ENCODE results near the gene NOTCH3.

The NOTCH3 gene

GRCh38 chr19:15238639-15239155 is 37.9 kb upstream of the NOTCH3 start:
- TF ChIP-seq CTCF (IDR thresholded peaks at IDR 0.05; ENCODE audit: insufficient read depth, low read length, missing control alignments) = no peak
- no peak overlapping the region for H3K4me3 ChIP-seq (ENCODE audit: low read depth, low read length)
- CTCF ChIA-PET = interaction anchor here (1.0 to 3.2 kb wide), 2 partner anchors 10 to 12 kb away, joined by 4 to 21 read pairs; no protein-coding TSS in a partner anchor
- POLR2A ChIA-PET = no interaction called here
- DNase-seq (ENCODE audit: low read depth, low spot score) = no peak

GRCh38 chr19:15237759-15238638 is 37.2 kb upstream of the NOTCH3 start:
- TF ChIP-seq CTCF (IDR thresholded peaks at IDR 0.05; ENCODE audit: insufficient read depth, low read length, missing control alignments) = no peak
- CTCF ChIA-PET = interaction anchor here (1.0 to 3.2 kb wide), 2 partner anchors 9 to 13 kb away, joined by 4 to 21 read pairs; no protein-coding TSS in a partner anchor
- H3K4me3 ChIP-seq (ENCODE audit: low read depth, low read length) = no peak overlapping the region
- DNase-seq (ENCODE audit: low read depth, low spot score) = no peak
- POLR2A ChIA-PET = no interaction called here

- no peak for DNase-seq (ENCODE audit: low read depth, low spot score)
- H3K4me3 ChIP-seq (ENCODE audit: low read depth, low read length) = no peak overlapping the region
- POLR2A ChIA-PET = no interaction called here
- CTCF ChIA-PET = interaction anchor here (1.1 to 1.2 kb wide), 2 partner anchors 8 to 14 kb away, joined by 3 read pairs; no protein-coding TSS in a partner anchor
- no peak for TF ChIP-seq CTCF (IDR thresholded peaks at IDR 0.05; ENCODE audit: insufficient read depth, low read length, missing control alignments)
Observed at GRCh38 chr19:15236886-15237285, 36.1 kb upstream of the NOTCH3 start.

DNA sequence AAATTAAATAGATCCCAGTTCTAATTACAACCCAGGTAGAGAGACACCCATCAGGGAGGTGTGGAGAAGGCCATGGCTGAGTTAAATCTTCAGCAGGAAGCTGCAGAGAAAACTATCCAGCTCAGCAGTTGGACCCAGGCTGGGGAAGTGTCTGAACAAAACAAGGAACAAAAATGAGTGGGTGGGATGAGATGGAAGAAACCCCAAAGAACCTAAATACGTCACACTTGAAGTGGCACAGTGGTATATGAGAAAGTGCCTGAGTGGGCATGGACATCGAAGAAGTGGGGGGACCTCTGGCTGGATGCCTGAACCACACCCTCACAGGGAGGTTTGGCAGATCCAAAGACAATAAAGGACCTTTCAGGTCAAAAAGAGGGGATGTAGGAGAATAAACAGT is 35.0 kb upstream of the NOTCH3 start:
- no peak for DNase-seq (ENCODE audit: low read depth, low spot score)
- ChIA-PET CTCF (no interaction called here), POLR2A (interaction anchor here (0.6 kb wide), 1 partner anchor 102 kb away, joined by 3 read pairs; no protein-coding TSS in a partner anchor)
- H3K4me3 ChIP-seq (ENCODE audit: low read depth, low read length) = no peak overlapping the region
- TF ChIP-seq CTCF (IDR thresholded peaks at IDR 0.05; ENCODE audit: insufficient read depth, low read length, missing control alignments) = no peak

DNA sequence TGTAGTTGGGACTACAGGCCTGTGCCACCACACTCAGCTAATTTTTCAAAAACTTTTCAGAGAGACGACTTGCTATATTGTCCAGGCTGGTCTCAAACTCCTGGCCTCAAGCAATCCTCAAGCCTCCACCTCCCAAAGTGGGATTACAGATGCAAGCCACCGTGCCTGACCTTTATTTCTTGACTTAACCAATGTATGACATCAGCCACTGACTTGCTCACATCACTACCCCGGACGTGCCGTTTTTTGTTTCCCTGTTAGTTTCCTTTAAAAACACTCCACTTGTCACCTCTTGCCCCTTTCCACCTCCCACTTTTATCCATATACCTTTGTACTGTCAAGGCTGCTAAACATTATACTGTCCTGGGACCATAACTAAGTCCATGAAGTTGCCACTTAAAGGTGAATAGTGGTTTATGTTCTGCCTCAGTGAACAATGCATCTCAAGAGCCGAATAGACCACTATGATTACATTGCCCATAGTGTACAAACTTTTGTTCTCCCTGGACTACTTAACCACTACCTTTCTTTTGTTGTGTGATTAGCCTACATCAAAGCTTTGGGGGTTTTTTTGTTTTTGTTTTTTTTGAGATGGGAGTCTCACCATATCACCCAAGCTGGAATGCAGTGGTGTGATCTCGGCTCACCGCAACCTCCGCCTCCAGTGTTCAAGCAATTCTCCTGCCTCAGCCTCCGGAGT is 33.8 kb upstream of the NOTCH3 start:
- ChIA-PET CTCF (interaction anchor here (0.7 to 1.4 kb wide), 2 partner anchors 11 to 16 kb away, joined by 3 read pairs; no protein-coding TSS in a partner anchor), POLR2A (no interaction called here)
- DNase-seq (ENCODE audit: low read depth, low spot score) = no peak
- TF ChIP-seq CTCF (IDR thresholded peaks at IDR 0.05; ENCODE audit: insufficient read depth, low read length, missing control alignments) = no peak
- no peak overlapping the region for H3K4me3 ChIP-seq (ENCODE audit: low read depth, low read length)

DNA sequence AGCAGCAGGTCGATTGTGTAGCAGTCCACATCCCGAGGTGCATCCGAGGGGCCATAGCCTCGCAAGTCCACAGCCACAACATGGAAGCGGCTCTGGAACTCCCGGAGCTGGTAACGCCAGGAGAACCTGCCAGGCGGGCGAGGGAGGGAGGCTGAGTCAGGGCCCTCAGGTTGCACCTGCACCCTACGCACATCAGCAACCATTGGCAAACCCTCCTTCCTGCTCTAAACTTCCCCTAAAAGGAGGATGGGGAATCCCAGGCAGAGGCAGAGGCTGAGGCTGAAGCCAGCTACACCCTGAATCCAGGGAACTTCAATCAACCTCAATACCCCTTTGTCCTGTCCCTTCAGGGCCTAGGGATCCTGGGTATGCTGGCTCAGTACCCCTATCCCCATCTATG is 30.5 kb upstream of the NOTCH3 start:
- no peak for TF ChIP-seq CTCF (IDR thresholded peaks at IDR 0.05; ENCODE audit: insufficient read depth, low read length, missing control alignments)
- H3K4me3 ChIP-seq (ENCODE audit: low read depth, low read length) = no peak overlapping the region
- ChIA-PET CTCF (interaction anchor here (1.3 kb wide), 2 partner anchors 12 to 19 kb away, joined by 3 to 4 read pairs; no protein-coding TSS in a partner anchor), POLR2A (no interaction called here)
- no peak for DNase-seq (ENCODE audit: low read depth, low spot score)
